Body of pancreas (tissue), 4 donors: Measurements from ENCODE around the gene MOBP.

Source experiments
- CTCF ChIP-seq, 7 experiments: fragments of 450-650 bp in 4 of 7; fragments of 200-600 bp in 3 of 7; sonication (generic) in 3 of 7; IDR thresholded peaks; one replicate each; pipeline ENCODE4 v1.5.1; 2016 to 2019; ENCODE audit warnings: antibody characterized with exemption in 7 of 7
- POLR2A ChIP-seq, 3 donors: fragments of 450-650 bp; IDR thresholded peaks; one replicate each; pipeline ENCODE4 v1.6.1; 2016; ENCODE audit warnings: antibody characterized with exemption in 3 of 3, mild to moderate bottlenecking in 2 of 3

- TF ChIP-seq CTCF (IDR thresholded peaks at IDR 0.05) = no peak
- no peak for TF ChIP-seq POLR2A (IDR thresholded peaks at IDR 0.05)
Observed at GRCh38 chr3:39533226-39533625, 65.7 kb downstream of the MOBP start.
